Stimulated activated naive B cell treated with anti-CD40 and anti-IgM and Interleukin-4, amounts not matched to agents 10 μg/mL and 1 μg/mL and 100 μg/mL, for 72 hours (primary cell): ENCODE results near the gene ECSCR.

Source experiments
- ATAC-seq, 2 donors: fragments of 150-1000 bp; cut with Tn5 transposase; replicated peaks; 2 replicates each; pipeline ENCODE4 v1.10.0; 2021; ENCODE audit warnings: moderate library complexity in 1 of 2
- DNase-seq: peaks from one replicate; pipeline ENCODE4 v3.0.0; 2021
- H3K27ac Mint-ChIP-seq: one replicate; pipeline ENCODE4 v1.8.0; 2022; ENCODE audit warnings: mild to moderate bottlenecking, mixed read lengths
- H3K27me3 Mint-ChIP-seq, 2 donors: one replicate each; pipeline ENCODE4 v1.8.0; 2022; ENCODE audit warnings: mixed read lengths in 2 of 2
- H3K36me3 Mint-ChIP-seq, 2 donors: one replicate each; pipeline ENCODE4 v1.8.0; 2022; ENCODE audit warnings: mixed read lengths in 2 of 2, mild to moderate bottlenecking in 1 of 2
- H3K4me1 Mint-ChIP-seq, 2 donors: one replicate each; pipeline ENCODE4 v1.8.0; 2022; ENCODE audit warnings: mixed read lengths in 2 of 2, mild to moderate bottlenecking in 1 of 2
- H3K4me3 Mint-ChIP-seq, 2 donors: one replicate each; pipeline ENCODE4 v1.8.0; 2022; ENCODE audit warnings: mild to moderate bottlenecking in 2 of 2, mixed read lengths in 2 of 2, moderate library complexity in 1 of 2
- H3K9me3 Mint-ChIP-seq, 2 donors: one replicate each; pipeline ENCODE4 v1.8.0; 2022; ENCODE audit warnings: mixed read lengths in 2 of 2, mild to moderate bottlenecking in 1 of 2

ECSCR gene

GRCh38 chr5:139460455-139460854 lies 2.1 kb downstream of the ECSCR start:
- ATAC-seq (no peak), DNase-seq (no peak)
- peaks cover 6 to 10% of the 10 kb centered on the region in 2 donors for H3K4me1 Mint-ChIP-seq
- H3K36me3 Mint-ChIP-seq = no peaks in the 10 kb centered on the region
- H3K27me3 Mint-ChIP-seq = no peaks in the 10 kb centered on the region
- H3K27ac Mint-ChIP-seq = no peak overlapping the region
- H3K4me3 Mint-ChIP-seq = no peak overlapping the region
- no peaks in the 10 kb centered on the region for H3K9me3 Mint-ChIP-seq

GRCh38 chr5:139459451-139459934 lies 3.0 kb downstream of the ECSCR start:
- peak in 1 of 2 donors; percentile 37 for ATAC-seq
- Mint-ChIP-seq H3K4me1 (peaks cover 14 to 15% of the 10 kb centered on the region in 2 donors), H3K27ac (no peak overlapping the region), H3K36me3 (no peaks in the 10 kb centered on the region), H3K4me3 (no peak overlapping the region), H3K9me3 (no peaks in the 10 kb centered on the region), H3K27me3 (no peaks in the 10 kb centered on the region)
- no peak for DNase-seq

- Mint-ChIP-seq H3K27ac (no peak overlapping the region), H3K4me1 (peaks cover 21 to 22% of the 10 kb centered on the region in 2 donors), H3K27me3 (no peaks in the 10 kb centered on the region), H3K36me3 (no peaks in the 10 kb centered on the region), H3K9me3 (no peaks in the 10 kb centered on the region), H3K4me3 (no peak overlapping the region)
- ATAC-seq = peak; percentile 73 to 85
- no peak for DNase-seq
These were observed 3.7 kb downstream of the ECSCR start for GRCh38 chr5:139458580-139459407.

GRCh38 chr5:139457653-139458306 lies 4.8 kb downstream of the ECSCR start:
- peaks cover 0 to 2% of the 10 kb centered on the region in 2 donors for H3K9me3 Mint-ChIP-seq
- H3K4me3 Mint-ChIP-seq = no peak overlapping the region
- no peak overlapping the region for H3K27ac Mint-ChIP-seq
- no peaks in the 10 kb centered on the region for H3K27me3 Mint-ChIP-seq
- ATAC-seq (no peak), DNase-seq (no peak)
- peaks cover 25 to 26% of the 10 kb centered on the region in 2 donors for H3K4me1 Mint-ChIP-seq
- no peaks in the 10 kb centered on the region for H3K36me3 Mint-ChIP-seq

- Mint-ChIP-seq H3K27ac (no peak overlapping the region), H3K9me3 (peaks cover 0 to 2% of the 10 kb centered on the region in 2 donors), H3K4me3 (no peak overlapping the region), H3K4me1 (peaks cover 25 to 26% of the 10 kb centered on the region in 2 donors), H3K27me3 (no peaks in the 10 kb centered on the region), H3K36me3 (no peaks in the 10 kb centered on the region)
- ATAC-seq (no peak), DNase-seq (no peak)
These were observed 5.3 kb downstream of the ECSCR start for GRCh38 chr5:139457241-139457640.

GRCh38 chr5:139456776-139457175 lies 5.8 kb downstream of the ECSCR start:
- no peaks in the 10 kb centered on the region for H3K27me3 Mint-ChIP-seq
- no peak overlapping the region for H3K4me3 Mint-ChIP-seq

GRCh38 chr5:139454568-139455290 lies 7.8 kb downstream of the ECSCR start:
- H3K9me3 Mint-ChIP-seq = peaks cover 0 to 2% of the 10 kb centered on the region in 2 donors
- DNase-seq (no peak), ATAC-seq (no peak)
- H3K4me1 Mint-ChIP-seq = peaks cover 25 to 26% of the 10 kb centered on the region in 2 donors
- peak overlapping the region; percentile 14 for H3K27ac Mint-ChIP-seq
- no peak overlapping the region for H3K4me3 Mint-ChIP-seq
- H3K27me3 Mint-ChIP-seq = no peaks in the 10 kb centered on the region
- H3K36me3 Mint-ChIP-seq = no peaks in the 10 kb centered on the region

More at GRCh38 chr5:139456776-139457175, 5.8 kb downstream of the ECSCR start:
- Mint-ChIP-seq H3K36me3 (no peaks in the 10 kb centered on the region), H3K9me3 (peaks cover 0 to 2% of the 10 kb centered on the region in 2 donors), H3K27ac (no peak overlapping the region), H3K4me1 (peaks cover 25 to 26% of the 10 kb centered on the region in 2 donors)
- no peak for DNase-seq
- ATAC-seq = no peak

GRCh38 chr5:139453683-139454567 lies 8.6 kb downstream of the ECSCR start:
- peak; percentile 44 to 58 for ATAC-seq
- H3K4me3 Mint-ChIP-seq = no peak overlapping the region

GRCh38 chr5:139451878-139452660 lies 10.5 kb downstream of the ECSCR start:
- Mint-ChIP-seq H3K4me3 (no peak overlapping the region), H3K27ac (no peak overlapping the region), H3K4me1 (peaks cover 35 to 37% of the 10 kb centered on the region in 2 donors), H3K9me3 (peaks cover 2 to 8% of the 10 kb centered on the region in 2 donors), H3K27me3 (no peaks in the 10 kb centered on the region), H3K36me3 (peaks cover 0 to 5% of the 10 kb centered on the region in 2 donors)
- ATAC-seq = no peak
- no peak for DNase-seq

More at GRCh38 chr5:139453683-139454567, 8.6 kb downstream of the ECSCR start:
- Mint-ChIP-seq H3K27me3 (no peaks in the 10 kb centered on the region), H3K4me1 (peaks cover 24% of the 10 kb centered on the region in 2 donors), H3K36me3 (no peaks in the 10 kb centered on the region), H3K9me3 (peaks cover 0 to 2% of the 10 kb centered on the region in 2 donors), H3K27ac (peak overlapping the region; percentile 27)
- DNase-seq = peak; percentile 23

- H3K27me3 Mint-ChIP-seq = no peaks in the 10 kb centered on the region
- peaks cover 0 to 11% of the 10 kb centered on the region in 2 donors for H3K36me3 Mint-ChIP-seq
- H3K9me3 Mint-ChIP-seq = peaks cover 2 to 11% of the 10 kb centered on the region in 2 donors
- H3K4me1 Mint-ChIP-seq = peaks cover 39 to 45% of the 10 kb centered on the region in 2 donors
- H3K27ac Mint-ChIP-seq = no peak overlapping the region
- DNase-seq (no peak), ATAC-seq (no peak)
- H3K4me3 Mint-ChIP-seq = no peak overlapping the region
These were observed 11.4 kb downstream of the ECSCR start for GRCh38 chr5:139451176-139451575.

GRCh38 chr5:139446956-139447779 lies 15.4 kb downstream of the ECSCR start:
- Mint-ChIP-seq H3K27ac (peak overlapping the region; percentile 94), H3K4me3 (peak overlapping the region in 1 of 2 donors; percentile 21), H3K9me3 (peaks cover 0 to 11% of the 10 kb centered on the region in 2 donors), H3K36me3 (peaks cover 0 to 11% of the 10 kb centered on the region in 2 donors), H3K27me3 (peaks cover 0 to 4% of the 10 kb centered on the region in 2 donors), H3K4me1 (peaks cover 27 to 30% of the 10 kb centered on the region in 2 donors)
- peak; percentile 46 for DNase-seq
- ATAC-seq = peak; percentile 77 to 84
